Measurements from ENCODE around the gene DISP3. TPM values are rescaled to one million over a fixed set of nuclear protein-coding genes. Genes with fewer than 3 reads are reported as not detected.

DISP3 gene
- total RNA-seq, 3 donors from 2014 or later (not counting 1 experiment from before 2014, with no cell fraction given) = 0.24 to 0.68 (median 0.60) TPM

- H3K4me1 Mint-ChIP-seq = peaks cover 5 to 10% of the 10 kb centered on the region in 2 donors
- intact Hi-C loops (cut with micrococcal nuclease) = no loop called here
- no peaks in the 10 kb centered on the region for H3K9me3 ChIP-seq (ENCODE audit: control insufficient read depth, insufficient read depth, low read length)
- peaks cover 24% of the 10 kb centered on the region for H3K27me3 ChIP-seq (ENCODE audit: control insufficient read depth, insufficient read depth, low read length)
- no peak for ATAC-seq
- H3K27ac Mint-ChIP-seq = no peak overlapping the region
- TF ChIP-seq CTCF (IDR thresholded peaks at IDR 0.05) = no peak
- no peak overlapping the region for H3K27ac ChIP-seq (ENCODE audit: low read length)
- H3K4me1 ChIP-seq (ENCODE audit: control insufficient read depth, insufficient read depth, low read length) = peaks cover 16% of the 10 kb centered on the region
- H3K27me3 Mint-ChIP-seq (ENCODE audit: low read depth in 2 of 2) = peaks cover 37 to 46% of the 10 kb centered on the region in 2 donors
- H3K9me3 Mint-ChIP-seq = no peaks in the 10 kb centered on the region
- no peak for DNase-seq
- no peak overlapping the region for H3K4me3 Mint-ChIP-seq
- H3K36me3 ChIP-seq (ENCODE audit: control insufficient read depth, insufficient read depth, low read length) = no peaks in the 10 kb centered on the region
- no peak overlapping the region for H3K4me3 ChIP-seq (ENCODE audit: low read length)
- H3K36me3 Mint-ChIP-seq = no peaks in the 10 kb centered on the region
Measured at GRCh38 chr1:11482198-11482597, 3.2 kb downstream of the DISP3 start.

GRCh38 chr1:11482701-11483479 lies 3.9 kb downstream of the DISP3 start:
- H3K9me3 ChIP-seq (ENCODE audit: control insufficient read depth, insufficient read depth, low read length) = no peaks in the 10 kb centered on the region
- H3K27ac ChIP-seq (ENCODE audit: low read length) = no peak overlapping the region
- no peak for TF ChIP-seq CTCF (IDR thresholded peaks at IDR 0.05)
- peaks cover 5 to 10% of the 10 kb centered on the region in 2 donors for H3K4me1 Mint-ChIP-seq
- H3K36me3 Mint-ChIP-seq = no peaks in the 10 kb centered on the region
- DNase-seq = no peak
- no peaks in the 10 kb centered on the region for H3K9me3 Mint-ChIP-seq
- 83% methylated on average over 16 of the region's 18 CpGs for WGBS (ENCODE audit: insufficient coverage)
- intact Hi-C loops (cut with micrococcal nuclease) = no loop called here
- no peak overlapping the region for H3K4me3 ChIP-seq (ENCODE audit: low read length)
- H3K4me3 Mint-ChIP-seq = no peak overlapping the region
- H3K27ac Mint-ChIP-seq = no peak overlapping the region
- no peak for ATAC-seq
- H3K27me3 Mint-ChIP-seq (ENCODE audit: low read depth in 2 of 2) = peaks cover 38 to 46% of the 10 kb centered on the region in 2 donors
- H3K4me1 ChIP-seq (ENCODE audit: control insufficient read depth, insufficient read depth, low read length) = peaks cover 16% of the 10 kb centered on the region
- no peaks in the 10 kb centered on the region for H3K36me3 ChIP-seq (ENCODE audit: control insufficient read depth, insufficient read depth, low read length)
- peaks cover 24% of the 10 kb centered on the region for H3K27me3 ChIP-seq (ENCODE audit: control insufficient read depth, insufficient read depth, low read length)

DNA sequence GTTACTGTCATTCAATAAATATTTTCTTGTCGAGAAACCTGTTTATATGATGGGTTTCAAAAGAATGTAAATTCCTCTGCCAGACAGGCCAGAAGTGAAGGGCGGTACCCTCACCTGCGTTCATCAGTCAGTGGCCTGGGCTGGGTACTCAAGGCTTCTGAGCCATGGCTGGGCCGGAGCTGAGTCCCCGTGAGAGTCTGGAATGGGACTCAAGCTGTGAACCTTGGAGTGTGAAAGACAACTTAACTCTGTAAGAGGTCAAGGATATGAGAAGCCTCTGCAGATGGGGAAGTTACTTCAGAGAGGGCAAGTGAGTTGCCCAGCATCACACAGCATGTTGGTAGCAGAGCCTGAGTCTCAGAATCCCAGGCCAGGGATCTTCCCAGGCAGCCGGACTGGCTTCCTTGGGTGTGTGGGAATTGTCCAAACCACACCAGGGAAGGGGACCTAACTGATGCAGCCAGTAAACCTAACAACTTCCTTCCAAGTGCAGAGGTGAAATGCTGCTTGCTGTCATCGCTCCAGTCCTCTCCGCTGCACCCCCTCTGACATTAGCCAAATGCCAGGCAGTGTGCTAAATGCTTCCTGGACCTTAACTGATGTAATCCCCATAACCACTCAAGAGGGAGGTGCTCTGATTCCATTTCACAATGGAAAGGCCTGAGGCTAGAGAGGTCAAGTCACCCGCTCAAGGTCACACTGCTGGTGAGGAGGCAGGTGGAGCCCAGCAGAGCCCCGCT lies 4.8 kb downstream of the DISP3 start:
- no peaks in the 10 kb centered on the region for H3K36me3 ChIP-seq (ENCODE audit: control insufficient read depth, insufficient read depth, low read length)
- intact Hi-C loops (cut with micrococcal nuclease) = no loop called here
- peaks cover 33 to 46% of the 10 kb centered on the region in 2 donors for H3K27me3 Mint-ChIP-seq (ENCODE audit: low read depth in 2 of 2)
- no peak for TF ChIP-seq CTCF (IDR thresholded peaks at IDR 0.05)
- no peak overlapping the region for H3K4me3 Mint-ChIP-seq
- H3K27ac ChIP-seq (ENCODE audit: low read length) = no peak overlapping the region
- no peak for ATAC-seq
- no peaks in the 10 kb centered on the region for H3K36me3 Mint-ChIP-seq
- no peaks in the 10 kb centered on the region for H3K9me3 ChIP-seq (ENCODE audit: control insufficient read depth, insufficient read depth, low read length)
- no peak overlapping the region for H3K4me3 ChIP-seq (ENCODE audit: low read length)
- H3K4me1 ChIP-seq (ENCODE audit: control insufficient read depth, insufficient read depth, low read length) = peaks cover 11% of the 10 kb centered on the region
- H3K27ac Mint-ChIP-seq = no peak overlapping the region
- WGBS (ENCODE audit: insufficient coverage) = 80% methylated on average over 10 of the region's 10 CpGs
- H3K27me3 ChIP-seq (ENCODE audit: control insufficient read depth, insufficient read depth, low read length) = peaks cover 17% of the 10 kb centered on the region
- H3K9me3 Mint-ChIP-seq = no peaks in the 10 kb centered on the region
- H3K4me1 Mint-ChIP-seq = peaks cover 5% of the 10 kb centered on the region in 2 donors
- DNase-seq = no peak

All from natural killer cell (primary cell).